ENCODE measurements around the gene ZNF598.

Gene ZNF598

DNA sequence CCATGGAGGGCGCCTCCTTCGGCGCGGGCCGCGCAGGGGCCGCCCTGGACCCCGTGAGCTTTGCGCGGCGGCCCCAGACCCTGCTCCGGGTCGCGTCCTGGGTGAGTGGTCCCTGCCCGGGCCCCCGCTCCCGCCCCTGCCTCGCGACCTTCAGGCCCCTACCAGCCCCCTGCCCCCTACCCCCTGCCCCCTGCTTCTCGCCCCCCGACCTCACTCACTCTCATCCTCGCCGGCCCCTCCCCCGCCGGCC lies 19.6 kb downstream of the ZNF598 start:
- no peak for DNase-seq

DNA sequence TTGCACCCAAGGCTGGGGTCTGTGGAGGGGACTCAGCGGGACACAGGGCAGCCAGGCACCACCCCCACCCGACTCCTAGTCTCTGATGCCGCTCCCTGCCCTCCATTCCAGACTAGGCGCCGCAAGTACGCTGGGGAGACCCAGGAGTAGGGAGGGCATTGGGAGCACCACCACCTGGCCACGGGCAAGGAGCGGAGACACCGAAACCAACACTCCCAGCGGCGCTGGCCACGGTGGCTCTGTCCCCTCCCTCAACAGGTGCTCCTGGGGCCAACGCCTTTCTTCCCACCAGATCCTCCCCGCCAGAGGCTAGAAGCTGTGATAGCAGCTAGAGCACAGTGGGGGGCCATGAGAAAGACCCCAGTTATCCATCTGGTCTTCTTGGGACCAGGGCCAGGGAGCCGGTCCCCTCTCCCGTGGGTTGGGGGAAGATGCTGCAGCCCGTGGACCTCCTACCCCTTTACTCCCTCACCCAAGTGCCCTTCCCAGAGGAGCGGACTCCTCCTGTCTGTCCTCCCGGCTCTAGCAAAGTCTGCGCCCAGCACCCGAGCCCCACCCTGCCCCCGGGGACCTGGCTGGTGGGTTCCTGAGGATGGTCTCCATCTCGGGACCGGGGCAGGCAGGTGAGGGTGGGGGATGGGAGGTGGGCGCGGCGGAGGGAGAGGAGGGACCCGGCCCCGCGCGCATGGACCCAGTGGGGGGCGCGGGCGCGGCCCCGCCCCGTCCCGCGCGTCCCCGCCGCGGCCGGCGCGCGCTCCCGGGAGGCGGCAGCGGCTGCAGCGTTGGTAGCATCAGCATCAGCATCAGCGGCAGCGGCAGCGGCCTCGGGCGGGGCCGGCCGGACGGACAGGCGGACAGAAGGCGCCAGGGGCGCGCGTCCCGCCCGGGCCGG lies 20.2 kb downstream of the ZNF598 start, which contains the start of gene SYNGR3:
Gene SYNGR3 (plus strand): TSS at position 762 of the 892 bp plus-strand sequence. CDS start 133 bp downstream, outside the sequence.
- DNase-seq, result no peak

DNA sequence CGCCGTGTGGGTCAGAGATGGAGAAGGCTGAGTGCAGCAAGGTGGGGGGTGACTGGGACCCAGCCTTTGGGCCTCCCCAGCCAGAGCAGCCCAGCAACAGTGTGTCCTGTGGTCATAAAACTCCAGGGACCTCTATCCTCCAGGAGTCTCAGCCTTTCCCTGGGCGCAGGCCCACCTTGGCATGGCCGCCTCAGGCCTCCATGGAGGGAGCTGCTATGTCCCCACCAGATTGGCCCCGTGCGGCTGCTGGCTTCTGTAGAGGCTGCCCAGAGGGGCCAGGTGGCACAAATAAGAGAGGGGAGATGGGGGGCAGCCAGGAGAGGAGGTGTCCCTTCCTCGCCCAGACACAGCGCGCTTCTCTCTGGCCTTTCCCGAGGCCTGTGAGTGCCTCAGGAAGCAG lies 22.4 kb downstream of the ZNF598 start:
- DNase-seq, result no peak

DNA sequence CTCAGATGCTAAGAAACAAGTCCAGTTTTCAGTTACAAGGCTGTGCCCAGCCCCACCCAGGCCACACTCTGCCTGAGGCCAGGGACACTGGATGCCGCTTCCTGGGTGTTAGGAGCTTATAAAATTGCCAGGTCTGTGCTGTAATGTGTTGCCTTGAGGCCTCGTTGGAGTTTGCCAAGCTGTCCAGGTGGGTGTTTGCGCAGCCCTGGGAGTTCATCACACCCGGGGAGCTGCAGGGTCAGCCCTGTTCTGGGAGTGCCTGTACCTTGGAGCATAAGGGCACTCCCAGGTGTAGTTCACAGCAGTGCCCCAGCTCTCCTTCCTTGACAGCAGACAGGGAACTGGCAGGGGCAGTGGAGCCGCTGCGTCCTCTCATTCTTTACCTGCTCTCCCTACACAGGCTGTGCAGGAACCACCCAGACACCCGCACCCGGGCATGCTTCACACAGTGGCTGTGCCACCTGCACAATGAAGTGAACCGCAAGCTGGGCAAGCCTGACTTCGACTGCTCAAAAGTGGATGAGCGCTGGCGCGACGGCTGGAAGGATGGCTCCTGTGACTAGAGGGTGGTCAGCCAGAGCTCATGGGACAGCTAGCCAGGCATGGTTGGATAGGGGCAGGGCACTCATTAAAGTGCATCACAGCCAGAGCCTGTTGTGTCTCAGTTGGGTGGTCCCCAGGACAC lies 24.0 kb downstream of the ZNF598 start:
- DNase-seq, result no peak

DNA sequence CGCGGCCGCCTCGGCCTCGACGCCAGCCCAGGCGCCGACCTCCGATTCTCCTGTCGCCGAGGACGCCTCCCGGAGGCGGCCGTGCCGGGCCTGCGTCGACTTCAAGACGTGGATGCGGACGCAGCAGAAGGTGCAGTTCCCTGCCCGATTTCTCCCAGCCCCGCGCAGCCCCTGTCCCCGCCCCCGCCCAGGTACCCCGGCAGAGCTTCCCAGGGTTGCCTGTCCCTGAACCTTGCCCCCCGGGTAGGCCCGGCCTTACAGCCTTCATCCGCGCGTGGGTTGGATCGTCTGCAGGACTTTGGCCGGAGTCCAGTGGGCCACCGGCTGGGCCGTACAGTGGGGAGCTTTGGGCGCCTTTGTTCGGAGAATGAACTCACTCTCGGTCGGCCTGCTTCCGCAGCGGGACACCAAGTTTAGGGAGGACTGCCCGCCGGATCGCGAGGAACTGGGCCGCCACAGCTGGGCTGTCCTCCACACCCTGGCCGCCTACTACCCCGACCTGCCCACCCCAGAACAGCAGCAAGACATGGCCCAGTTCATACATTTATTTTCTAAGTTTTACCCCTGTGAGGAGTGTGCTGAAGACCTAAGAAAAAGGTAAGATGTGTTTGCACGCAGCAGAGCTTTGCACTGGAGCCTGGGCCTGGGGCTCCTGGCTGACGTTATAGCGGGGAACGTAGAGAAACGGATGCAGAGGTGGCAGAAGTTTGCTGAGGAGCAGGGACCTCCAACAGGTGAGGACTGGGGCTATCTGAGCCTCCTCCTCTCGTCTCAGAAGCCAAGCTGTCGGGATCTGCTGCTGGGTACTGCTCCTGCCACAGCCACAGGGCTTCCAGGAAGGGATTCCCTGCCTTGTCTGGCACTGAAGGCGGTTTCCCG lies 25.0 kb downstream of the ZNF598 start:
- DNase-seq, result no peak

DNA sequence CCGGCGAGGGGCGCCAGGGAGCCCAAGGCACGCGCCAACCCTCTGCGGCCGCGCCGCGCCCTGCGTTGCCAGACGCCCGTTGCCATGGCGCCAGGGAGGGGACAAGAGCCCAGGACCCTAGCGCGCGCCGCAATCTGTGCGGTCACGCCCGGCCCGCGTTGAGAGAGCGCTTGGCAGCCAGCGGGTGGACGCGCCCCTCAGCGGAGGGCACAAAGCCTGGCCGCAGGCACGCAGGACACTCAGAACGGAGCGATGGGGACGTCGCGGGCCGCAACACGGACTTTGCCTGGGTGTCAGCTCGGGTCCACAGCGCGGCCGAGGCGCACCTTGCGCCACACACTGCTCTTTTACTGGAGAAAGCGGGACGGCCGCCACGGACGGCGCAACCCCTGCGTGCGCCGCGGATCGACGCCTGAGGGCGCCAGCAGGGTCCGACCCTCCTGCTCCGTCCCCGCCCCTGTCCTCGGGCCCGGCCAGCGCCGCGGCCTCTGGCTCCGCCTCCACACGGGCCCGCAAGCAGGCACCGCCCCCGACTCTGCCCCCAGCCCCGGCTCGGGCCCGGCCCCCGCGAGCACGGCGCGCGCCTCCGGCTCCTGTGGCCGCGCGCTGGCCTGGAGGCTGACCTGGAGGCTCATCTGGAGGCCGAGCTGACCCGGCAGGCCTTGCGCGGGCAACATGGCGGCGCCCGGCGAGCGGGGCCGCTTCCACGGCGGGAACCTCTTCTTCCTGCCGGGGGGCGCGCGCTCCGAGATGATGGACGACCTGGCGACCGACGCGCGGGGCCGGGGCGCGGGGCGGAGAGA lies 25.9 kb downstream of the ZNF598 start, which contains the start of gene GFER:
Gene GFER (plus strand): TSS at position 650 of the 803 bp plus-strand sequence. CDS start 26 bp downstream, at position 676.
- peak; percentile 54 for DNase-seq

DNA sequence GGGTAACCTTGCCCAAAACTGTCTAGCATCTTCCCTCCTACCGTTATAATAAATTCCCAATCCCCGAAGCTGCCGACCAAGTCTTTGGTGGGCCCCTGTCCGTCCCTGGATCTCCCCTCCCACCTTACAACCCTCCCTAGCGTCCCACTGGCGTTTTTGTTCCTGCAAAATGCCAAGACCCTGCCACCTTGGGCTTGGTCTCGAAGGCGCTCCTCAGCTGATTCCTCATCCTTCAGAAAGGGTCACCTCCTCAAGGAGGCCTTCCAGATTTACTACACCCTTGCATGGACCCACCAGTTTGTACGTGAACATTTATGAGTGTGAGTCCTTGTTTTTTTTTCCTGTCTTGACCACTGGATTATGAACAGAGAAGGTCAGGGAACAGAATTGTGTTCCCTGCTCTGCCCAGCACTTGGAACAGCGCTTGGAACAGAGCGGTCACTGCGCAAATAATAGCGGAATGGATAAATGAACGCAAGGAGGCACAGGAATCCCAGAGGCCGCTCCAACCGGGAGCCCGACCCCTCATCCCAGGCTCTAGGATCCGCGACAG lies 26.6 kb downstream of the ZNF598 start:
- DNase-seq, result no peak

DNA sequence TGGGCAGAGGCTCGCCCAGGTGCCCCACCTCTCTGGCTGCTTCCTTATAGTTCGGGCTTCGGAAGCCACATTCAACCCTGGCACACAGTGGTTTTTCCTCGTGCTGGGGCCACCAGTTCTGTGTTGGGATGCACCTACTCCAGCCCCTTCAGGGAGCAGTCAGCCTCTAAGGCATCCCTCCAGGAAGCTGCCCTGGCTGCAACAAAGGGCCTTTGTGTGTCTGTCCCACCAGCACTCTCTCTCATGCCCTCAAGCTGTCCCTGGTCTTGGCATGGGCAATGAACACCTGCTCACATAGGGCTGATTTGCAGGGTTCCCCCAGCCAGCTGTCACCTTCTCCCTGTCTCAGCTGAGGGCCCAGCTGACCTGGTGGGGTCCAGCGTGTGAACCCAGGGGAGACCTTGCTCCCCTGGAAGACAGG lies 27.6 kb downstream of the ZNF598 start:
- DNase-seq, result no peak

DNA sequence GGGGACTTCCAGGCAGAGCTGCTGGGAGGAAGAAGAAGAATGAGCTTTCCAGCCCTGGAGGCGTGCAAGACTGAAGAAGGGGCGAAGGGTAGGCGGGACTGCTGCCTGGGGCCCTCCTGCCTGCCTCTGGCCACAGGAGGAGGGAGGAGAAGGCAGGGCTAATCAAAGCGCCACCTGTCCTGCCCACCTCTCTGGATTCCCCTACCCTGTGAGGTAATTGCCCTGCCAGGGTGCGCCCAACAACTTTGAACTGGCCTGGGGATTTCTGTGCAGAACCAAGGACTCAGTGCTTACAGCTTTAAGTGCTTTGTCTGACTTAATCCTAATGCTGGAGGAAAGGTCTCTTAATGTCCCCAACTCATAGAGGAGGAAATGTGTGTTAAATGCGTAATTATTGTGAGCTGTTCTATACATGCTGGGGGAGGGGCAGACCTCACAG lies 28.2 kb downstream of the ZNF598 start, which contains the start of gene NOXO1:
Gene NOXO1 (minus strand): TSS at position 72 of the 439 bp plus-strand sequence. CDS start 290 bp downstream, outside the sequence.
- no peak for DNase-seq

DNA sequence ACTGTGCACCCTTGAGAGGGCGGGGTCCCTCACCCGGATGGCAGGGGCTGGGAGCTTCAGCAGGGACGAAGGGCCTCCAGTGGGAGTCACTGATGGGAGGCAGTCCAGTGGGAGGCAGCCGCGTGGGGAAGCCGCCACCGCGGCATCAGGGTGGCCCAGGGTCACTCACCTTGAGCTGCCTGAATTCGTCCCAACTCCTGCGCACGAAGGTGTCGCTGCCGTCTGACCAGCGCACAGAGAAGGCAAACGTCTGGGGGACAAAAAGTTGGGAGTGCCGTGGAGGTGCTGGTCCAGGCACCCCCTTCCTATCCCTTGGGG lies 28.9 kb downstream of the ZNF598 start:
- DNase-seq, result no peak

DNA sequence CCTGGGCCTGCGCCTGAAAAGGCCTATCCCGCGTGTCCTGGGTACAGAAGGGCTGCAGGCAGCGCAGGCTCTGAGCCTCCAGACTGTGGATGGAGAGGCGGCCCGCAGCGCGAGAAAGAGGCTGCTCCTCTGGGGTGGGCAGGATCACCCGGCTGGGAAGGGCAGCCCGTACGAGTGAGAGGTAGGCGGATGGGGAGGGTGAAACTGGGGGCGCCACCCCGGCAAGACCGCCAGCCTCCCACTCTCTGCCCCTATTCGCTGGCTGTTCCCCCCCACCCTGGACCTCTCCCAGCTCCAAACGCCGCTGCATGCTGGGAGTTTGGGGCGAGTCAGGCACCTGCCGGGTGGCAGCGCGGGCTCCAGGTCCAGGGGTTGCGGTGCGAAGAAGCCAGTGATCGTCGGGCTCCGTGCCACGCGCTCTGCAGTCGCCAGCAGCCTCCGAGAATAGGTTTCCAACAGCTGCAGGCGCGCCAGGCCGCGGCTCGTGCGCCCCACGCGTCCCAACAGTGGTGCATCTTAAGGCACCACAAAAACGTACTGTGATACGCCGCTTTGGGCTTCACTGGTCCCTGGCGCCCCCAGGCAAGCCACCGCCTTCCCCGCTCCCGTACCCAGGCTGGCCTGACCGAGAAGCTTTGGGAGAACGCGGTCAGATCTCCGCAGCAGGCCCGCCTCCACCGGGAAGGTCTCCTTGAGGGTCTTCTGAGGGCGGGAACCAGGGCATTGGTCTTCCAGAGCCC lies 29.4 kb downstream of the ZNF598 start:
- no peak for DNase-seq

DNA sequence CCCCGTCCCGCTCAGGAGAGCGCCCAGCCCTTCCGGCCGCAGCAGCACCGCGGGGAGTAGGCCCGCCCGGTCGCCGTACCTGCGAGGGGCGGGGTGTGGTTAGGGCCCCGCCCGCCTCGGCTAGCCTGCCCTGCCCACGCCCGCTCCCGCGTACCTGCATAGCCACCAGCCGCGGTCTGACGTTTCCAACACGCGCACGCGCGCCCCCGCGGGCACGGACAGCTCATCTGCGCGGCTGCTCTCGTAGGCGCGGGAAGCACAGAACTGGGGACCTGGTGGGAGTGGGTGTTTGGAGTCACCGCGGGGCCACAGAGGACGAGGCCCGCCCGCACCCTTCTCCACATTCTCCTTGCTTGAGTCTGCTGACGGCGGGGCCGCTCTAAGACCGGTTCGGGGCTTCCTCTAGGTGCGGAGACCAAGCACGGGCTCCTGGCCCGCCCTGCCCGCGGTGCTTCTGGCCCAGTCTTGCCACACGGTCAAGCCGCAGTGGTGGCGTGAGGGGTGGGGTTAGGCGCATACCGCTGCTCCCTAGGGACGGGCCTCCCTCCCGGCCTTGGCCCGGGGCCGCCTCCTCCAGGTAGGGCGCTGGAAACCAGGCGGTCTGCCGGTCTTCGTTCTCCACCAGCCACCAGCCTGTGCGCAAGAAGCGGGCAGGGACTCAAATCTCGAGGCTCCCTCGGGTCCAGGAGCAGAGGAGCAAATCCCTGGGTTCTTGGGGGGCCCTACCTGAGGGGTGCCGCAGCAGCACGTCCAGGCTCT lies 30.2 kb downstream of the ZNF598 start:
- no peak for DNase-seq

DNA sequence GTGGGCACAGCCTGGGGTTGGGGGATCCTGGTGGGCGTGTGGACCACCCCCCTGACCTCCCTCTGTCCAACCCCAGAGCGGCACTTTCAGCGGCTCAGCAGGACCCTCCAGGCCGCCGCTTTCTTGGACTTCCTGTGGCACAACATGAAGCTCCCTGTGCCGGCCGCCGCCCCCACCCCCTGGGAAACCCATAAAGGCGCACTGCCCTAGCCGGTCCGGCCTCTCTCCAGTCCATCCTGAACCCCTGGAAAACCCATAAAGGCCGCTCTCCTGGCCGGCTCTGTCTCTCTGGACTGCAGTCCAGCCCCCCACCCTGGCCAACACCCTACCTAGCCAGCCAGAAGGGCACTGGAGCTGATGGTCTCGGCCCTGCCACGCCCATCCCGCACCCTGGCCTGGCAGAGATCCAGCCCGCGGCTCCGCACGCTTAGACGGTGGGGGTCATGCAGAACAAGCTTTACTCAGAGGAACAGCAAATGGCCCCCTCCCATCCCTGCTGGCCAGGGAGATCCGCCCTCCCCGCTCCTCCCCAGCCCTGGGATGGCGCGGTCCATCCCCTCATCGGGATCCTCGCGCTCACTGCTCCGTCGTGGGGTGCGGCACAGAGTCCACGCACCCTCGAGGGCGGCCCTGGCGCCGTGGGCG lies 31.0 kb downstream of the ZNF598 start:
- DNase-seq, result no peak

DNA sequence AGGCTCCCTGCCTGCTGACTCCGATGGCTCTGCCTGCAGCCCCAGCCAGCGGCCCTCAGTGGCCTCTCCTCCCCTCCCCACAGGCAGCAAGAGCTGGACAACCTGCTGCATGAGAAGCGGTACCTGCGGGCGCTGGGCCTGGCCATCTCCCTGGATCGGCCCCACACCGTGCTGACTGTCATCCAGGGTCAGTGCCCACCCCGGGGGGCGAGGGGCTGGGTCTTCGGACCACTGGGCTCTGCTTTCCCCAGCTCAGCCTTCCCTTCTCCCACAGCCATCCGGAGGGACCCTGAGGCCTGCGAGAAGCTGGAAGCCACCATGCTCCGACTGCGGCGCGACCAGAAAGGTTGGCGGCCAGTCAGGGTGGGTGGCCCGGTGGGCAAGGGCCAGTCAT lies 31.7 kb downstream of the ZNF598 start:
- no peak for DNase-seq

DNA sequence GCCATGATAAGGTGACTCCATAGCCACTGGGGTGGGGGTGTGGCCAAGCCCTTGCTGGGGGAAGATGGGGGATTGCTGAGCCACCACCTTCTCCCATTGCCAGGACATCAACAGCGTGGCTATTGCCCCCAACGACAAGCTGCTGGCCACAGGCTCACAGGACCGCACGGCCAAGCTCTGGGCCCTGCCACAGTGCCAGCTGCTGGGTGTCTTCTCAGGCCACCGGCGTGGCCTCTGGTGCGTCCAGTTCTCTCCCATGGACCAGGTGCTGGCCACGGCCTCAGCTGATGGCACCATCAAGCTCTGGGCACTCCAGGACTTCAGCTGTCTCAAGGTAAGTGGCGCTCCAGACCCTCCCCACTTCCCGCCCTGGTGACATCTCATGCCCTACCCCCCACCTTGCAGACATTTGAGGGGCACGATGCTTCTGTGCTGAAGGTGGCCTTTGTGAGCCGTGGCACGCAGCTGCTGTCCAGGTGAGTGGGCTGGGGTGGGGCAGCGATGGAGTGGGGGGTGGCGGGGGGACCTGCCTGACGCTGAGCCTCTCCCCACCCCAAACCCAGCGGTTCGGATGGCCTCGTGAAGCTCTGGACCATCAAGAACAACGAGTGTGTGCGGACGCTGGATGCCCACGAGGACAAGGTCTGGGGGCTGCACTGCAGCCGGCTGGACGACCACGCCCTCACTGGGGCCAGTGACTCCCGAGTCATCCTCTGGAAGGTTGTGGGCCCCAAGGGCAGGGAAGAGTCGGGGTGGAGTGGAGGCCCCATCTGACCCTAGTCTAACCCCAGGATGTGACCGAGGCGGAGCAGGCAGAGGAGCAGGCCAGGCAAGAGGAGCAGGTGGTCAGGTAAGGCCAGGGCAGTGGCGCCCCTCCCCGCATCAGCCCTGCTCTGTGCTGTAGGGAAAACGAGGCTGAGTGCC lies 32.4 kb downstream of the ZNF598 start:
- no peak for DNase-seq

DNA sequence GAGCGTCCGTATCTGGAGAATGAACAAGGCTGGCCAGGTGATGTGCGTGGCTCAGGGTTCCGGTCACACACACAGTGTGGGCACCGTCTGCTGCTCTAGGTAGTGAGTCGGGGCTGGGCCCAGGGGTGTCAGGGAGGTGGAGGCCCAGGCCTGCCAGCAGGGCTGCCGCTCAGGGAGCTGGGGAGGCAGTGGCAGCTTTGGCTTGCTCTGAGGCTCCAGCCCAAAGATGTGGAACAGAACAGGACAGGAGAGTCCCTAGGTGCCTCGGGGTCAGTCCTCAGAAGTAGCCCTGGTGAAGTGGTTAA lies 33.5 kb downstream of the ZNF598 start:
- DNase-seq, result no peak

DNA sequence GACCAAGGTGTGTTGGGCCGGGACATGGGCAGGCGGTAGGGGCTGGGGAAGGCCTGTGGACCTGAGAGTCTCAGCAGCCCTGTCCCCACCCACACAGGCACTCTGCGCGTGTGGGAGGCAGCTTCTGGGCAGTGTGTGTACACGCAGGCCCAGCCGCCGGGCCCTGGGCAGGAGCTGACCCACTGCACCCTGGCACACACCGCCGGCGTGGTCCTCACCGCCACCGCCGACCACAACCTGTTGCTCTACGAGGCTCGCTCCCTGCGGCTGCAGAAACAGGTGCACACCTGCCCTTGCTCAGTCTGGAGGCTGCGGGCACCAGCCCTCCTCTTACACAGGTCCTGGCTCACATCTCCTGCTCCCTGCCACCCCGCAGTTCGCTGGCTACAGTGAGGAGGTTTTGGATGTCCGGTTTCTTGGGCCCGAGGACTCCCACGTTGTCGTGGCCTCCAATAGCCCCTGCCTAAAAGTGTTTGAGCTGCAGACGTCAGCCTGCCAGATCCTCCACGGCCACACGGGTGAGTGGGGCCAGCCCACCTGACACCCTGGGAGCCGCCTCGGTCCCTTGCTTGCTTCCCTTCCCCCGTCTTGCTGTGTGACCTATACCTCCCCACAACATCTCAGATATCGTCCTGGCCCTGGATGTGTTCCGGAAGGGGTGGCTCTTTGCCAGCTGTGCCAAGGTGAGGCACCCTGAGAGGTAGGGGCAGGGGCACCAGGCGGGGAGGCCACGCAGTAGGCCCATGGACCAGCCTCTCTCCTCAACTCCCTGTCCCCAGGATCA lies 34.0 kb downstream of the ZNF598 start:
- DNase-seq, result no peak
